Peyer's patch (tissue), 4 donors: ENCODE data around the gene TET1.

Experiments used
- CTCF ChIP-seq, 6 experiments: fragments of 450-650 bp in 4 of 6; fragments of 200-600 bp in 2 of 6; sonication (generic) in 1 of 6; IDR thresholded peaks; one replicate each; pipeline ENCODE4 v1.5.1; 2017 to 2019; ENCODE audit warnings: antibody characterized with exemption in 6 of 6, mild to moderate bottlenecking in 3 of 6, moderate library complexity in 1 of 6
- POLR2A ChIP-seq, 2 donors: fragments of 450-650 bp; IDR thresholded peaks; one replicate each; pipeline ENCODE4 v1.5.1; 2017; ENCODE audit warnings: antibody characterized with exemption in 2 of 2, mild to moderate bottlenecking in 2 of 2, moderate library complexity in 2 of 2

- TF ChIP-seq POLR2A (IDR thresholded peaks at IDR 0.05), result no peak
- TF ChIP-seq CTCF (IDR thresholded peaks at IDR 0.05), result no peak
Measured at GRCh38 chr10:68735119-68735518, 175.0 kb downstream of the TET1 start.
